Testis (tissue), 2 donors: ENCODE measurements around the gene HOXA10.

ENCODE experiments used
- POLR2A ChIP-seq: fragments of 450-650 bp; IDR thresholded peaks from one replicate; pipeline ENCODE4 v1.6.1; 2017; ENCODE audit warnings: antibody characterized with exemption, mild to moderate bottlenecking, moderate library complexity
- TF ChIP-seq, protein P1 (sequence below), 3 experiments: fragments of 450-650 bp in 2 of 3; fragments of 200-600 bp in 1 of 3; sonication (generic) in 1 of 3; IDR thresholded peaks; one replicate each; pipeline ENCODE4 v1.5.1; 2016 to 2019; ENCODE audit warnings: antibody characterized with exemption in 3 of 3, mild to moderate bottlenecking in 2 of 3, moderate library complexity in 1 of 3

DNA sequence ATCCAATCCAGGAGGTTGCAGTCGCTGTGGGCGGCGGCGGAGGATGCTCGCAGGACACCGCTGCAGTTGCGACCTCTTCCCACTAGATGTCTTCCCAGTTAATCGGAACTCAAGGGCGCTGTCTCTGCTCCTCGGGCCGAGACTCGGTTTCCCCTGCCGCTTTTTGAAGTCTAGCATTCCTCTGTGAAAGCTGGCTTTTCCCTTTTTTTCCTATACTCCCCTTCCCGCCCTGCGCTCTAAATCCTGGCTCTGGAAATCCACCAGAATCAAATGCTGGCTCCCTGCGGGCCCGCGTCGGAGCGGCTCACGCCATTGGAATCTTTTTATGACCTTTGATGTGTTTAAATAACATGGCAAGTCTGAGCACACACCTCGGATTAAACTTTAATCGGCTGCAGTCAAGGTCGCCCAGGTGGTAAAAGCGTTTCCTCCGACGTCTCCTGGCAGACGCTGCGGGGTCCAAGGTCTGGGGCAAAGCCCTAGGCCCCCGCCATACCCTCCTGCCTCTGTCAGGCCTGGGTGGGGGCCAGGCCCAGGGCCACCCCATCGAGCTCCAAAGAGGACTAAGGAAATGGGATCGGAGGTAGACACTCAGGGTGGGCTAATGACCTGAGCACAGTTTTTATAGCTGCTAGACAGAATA, 36.4 kb upstream of the HOXA10 start:
- TF ChIP-seq, protein P1, sequence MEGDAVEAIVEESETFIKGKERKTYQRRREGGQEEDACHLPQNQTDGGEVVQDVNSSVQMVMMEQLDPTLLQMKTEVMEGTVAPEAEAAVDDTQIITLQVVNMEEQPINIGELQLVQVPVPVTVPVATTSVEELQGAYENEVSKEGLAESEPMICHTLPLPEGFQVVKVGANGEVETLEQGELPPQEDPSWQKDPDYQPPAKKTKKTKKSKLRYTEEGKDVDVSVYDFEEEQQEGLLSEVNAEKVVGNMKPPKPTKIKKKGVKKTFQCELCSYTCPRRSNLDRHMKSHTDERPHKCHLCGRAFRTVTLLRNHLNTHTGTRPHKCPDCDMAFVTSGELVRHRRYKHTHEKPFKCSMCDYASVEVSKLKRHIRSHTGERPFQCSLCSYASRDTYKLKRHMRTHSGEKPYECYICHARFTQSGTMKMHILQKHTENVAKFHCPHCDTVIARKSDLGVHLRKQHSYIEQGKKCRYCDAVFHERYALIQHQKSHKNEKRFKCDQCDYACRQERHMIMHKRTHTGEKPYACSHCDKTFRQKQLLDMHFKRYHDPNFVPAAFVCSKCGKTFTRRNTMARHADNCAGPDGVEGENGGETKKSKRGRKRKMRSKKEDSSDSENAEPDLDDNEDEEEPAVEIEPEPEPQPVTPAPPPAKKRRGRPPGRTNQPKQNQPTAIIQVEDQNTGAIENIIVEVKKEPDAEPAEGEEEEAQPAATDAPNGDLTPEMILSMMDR (IDR thresholded peaks at IDR 0.05) = peak; percentile 22 to 84 (median 66)
- TF ChIP-seq POLR2A = no peak
